AG04450 (cell line): ENCODE data around the gene TOP2B. TPM values are rescaled to one million over a fixed set of nuclear protein-coding genes. Genes with fewer than 3 reads are reported as not detected.

Experiments
- CTCF ChIA-PET: fragments of 300-600, 350-600 bp; formaldehyde crosslinking; extraction: SDS; loops from one replicate; lab custom pipeline; 2022; ENCODE audit warnings: antibody characterized with exemption, inconsistent platforms; lab: Charles Lee
- POLR2A ChIA-PET: fragments of 350-600 bp; formaldehyde crosslinking; extraction: SDS; loops from one replicate; lab custom pipeline; 2021; ENCODE audit warnings: antibody characterized with exemption, inconsistent platforms; lab: Yijun Ruan, JAX
- DNase-seq: peaks from one replicate; pipeline ENCODE4 v3.0.0-alpha.2; 2011; ENCODE audit warnings: low read depth, low spot score
- H3K27ac ChIP-seq: one replicate; pipeline ENCODE4 v1.5.1; 2012; ENCODE audit warnings: low read depth, low read length, control low read depth
- H3K27me3 ChIP-seq: one replicate; pipeline ENCODE4 v1.6.0; 2012; ENCODE audit warnings: low read length; ENCODE audit not compliant: control insufficient read depth, insufficient read depth
- H3K4me3 ChIP-seq: 2 replicates; pipeline ENCODE4 v1.5.1; 2011; ENCODE audit warnings: mild to moderate bottlenecking, low read depth, low read length, control low read depth
- H3K9me3 ChIP-seq: 2 replicates; pipeline ENCODE4 v1.5.1; 2012; ENCODE audit warnings: low read length; ENCODE audit not compliant: control insufficient read depth, insufficient read depth
- polyA plus RNA-seq: library from polyadenylated mRNA; depleted of rRNA; stranded (reverse); fragments of >200 nt; gene quantifications from 2 replicates; pipeline ENCODE4 v1.2.3, GENCODE V29; 2011
- TF ChIP-seq, protein P1 (sequence below): IDR thresholded peaks from 2 replicates; pipeline ENCODE4 v1.5.1; 2011; ENCODE audit warnings: low read depth, low read length, control low read depth, inconsistent platforms

TOP2B gene
- polyA plus RNA-seq, 1 experiment: 95.9 TPM

DNA sequence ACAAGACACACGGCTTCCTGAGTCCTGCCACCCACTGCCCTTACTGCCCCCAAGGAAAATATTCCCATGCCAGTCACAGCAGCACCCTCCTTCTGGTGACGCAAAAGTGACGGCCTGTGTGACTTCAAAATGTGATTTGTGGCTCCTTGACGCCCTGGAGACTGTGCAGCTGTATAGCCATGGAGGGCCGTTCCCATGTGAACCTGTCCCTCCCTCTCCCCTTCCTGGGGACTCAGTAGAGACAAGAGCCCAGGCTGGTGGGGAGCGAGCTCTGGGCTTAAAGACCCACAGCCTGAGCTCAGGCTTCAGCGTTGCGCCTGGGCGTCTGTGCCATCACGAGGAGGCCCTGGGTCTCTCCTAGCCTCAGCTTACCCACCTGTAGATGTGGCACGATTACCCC, 78.2 kb downstream of the TOP2B start:
- ChIA-PET CTCF (interaction anchor here (8.4 kb wide), 1 partner anchor 8 kb away, joined by 76 read pairs; no protein-coding TSS in a partner anchor), POLR2A (no interaction called here)
- TF ChIP-seq, protein P1, sequence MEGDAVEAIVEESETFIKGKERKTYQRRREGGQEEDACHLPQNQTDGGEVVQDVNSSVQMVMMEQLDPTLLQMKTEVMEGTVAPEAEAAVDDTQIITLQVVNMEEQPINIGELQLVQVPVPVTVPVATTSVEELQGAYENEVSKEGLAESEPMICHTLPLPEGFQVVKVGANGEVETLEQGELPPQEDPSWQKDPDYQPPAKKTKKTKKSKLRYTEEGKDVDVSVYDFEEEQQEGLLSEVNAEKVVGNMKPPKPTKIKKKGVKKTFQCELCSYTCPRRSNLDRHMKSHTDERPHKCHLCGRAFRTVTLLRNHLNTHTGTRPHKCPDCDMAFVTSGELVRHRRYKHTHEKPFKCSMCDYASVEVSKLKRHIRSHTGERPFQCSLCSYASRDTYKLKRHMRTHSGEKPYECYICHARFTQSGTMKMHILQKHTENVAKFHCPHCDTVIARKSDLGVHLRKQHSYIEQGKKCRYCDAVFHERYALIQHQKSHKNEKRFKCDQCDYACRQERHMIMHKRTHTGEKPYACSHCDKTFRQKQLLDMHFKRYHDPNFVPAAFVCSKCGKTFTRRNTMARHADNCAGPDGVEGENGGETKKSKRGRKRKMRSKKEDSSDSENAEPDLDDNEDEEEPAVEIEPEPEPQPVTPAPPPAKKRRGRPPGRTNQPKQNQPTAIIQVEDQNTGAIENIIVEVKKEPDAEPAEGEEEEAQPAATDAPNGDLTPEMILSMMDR: no peak
- Histone ChIP-seq H3K9me3 (no peaks in the 10 kb centered on the region), H3K27ac (no peak overlapping the region), H3K4me3 (no peak overlapping the region), H3K27me3 (no peaks in the 10 kb centered on the region)
- DNase-seq: no peak

- CTCF ChIA-PET: interaction anchor here (0.8 to 8.4 kb wide), 2 partner anchors 8 to 53 kb away, joined by 3 to 76 read pairs; no protein-coding TSS in a partner anchor
- no peak overlapping the region for H3K4me3 ChIP-seq
- H3K27ac ChIP-seq: no peak overlapping the region
- H3K27me3 ChIP-seq: no peaks in the 10 kb centered on the region
- DNase-seq: no peak
- POLR2A ChIA-PET: no interaction called here
- TF ChIP-seq, protein P1: no peak
- H3K9me3 ChIP-seq: no peaks in the 10 kb centered on the region
Measured at GRCh38 chr3:25586167-25586505, 78.6 kb downstream of the TOP2B start.

- CTCF ChIA-PET: interaction anchor here (0.8 to 8.4 kb wide), 2 partner anchors 9 to 53 kb away, joined by 3 to 76 read pairs; no protein-coding TSS in a partner anchor
- H3K4me3 ChIP-seq: no peak overlapping the region
- TF ChIP-seq, protein P1: no peak
- no peak for DNase-seq
- POLR2A ChIA-PET: no interaction called here
- no peaks in the 10 kb centered on the region for H3K9me3 ChIP-seq
- no peak overlapping the region for H3K27ac ChIP-seq
- no peaks in the 10 kb centered on the region for H3K27me3 ChIP-seq
Measured at GRCh38 chr3:25585361-25586166, 79.1 kb downstream of the TOP2B start.

DNA sequence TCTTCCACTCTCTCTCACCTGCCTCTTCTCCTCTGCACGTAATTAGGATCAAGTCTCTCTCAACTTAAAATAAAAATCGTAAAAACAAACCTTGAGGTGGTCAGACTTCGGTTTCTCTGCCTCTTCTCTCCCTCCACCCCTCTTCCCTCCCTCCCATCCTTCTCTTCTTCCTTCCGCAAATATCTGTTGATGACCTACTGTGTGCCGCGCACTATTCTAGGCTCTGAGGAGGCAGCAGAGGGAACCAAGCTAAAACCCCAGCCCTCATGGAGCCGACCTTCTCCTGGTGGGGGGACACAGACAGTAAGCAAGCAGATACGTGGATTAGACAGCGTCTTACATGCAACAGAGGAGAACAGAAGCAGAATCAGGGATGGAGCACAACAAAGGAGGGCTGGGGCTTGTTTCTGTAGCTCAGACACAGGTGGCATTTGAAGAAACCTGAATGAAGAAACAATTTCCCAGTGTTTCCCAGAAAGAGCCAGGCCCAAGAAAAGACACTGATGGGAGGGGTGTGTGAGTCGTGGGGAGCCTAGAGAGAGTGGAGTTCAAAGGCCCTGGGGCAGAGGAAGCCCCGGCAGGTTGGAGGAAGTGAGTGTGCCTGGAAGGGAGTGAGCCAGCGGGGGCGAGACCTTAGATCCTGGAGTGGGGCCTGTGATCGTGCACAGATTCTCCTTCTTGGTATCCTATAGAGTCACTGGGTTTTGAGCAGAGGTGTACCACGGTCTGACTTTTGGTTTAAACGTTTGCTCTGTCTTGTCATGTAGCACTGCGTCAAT, 80.5 kb downstream of the TOP2B start:
- H3K9me3 ChIP-seq: no peaks in the 10 kb centered on the region
- POLR2A ChIA-PET: no interaction called here
- no peak overlapping the region for H3K4me3 ChIP-seq
- no peak for DNase-seq
- no peaks in the 10 kb centered on the region for H3K27me3 ChIP-seq
- TF ChIP-seq, protein P1: no peak
- no peak overlapping the region for H3K27ac ChIP-seq
- CTCF ChIA-PET: interaction anchor here (0.5 to 8.4 kb wide), 2 partner anchors 10 to 44 kb away, joined by 3 to 76 read pairs; no protein-coding TSS in a partner anchor

GRCh38 chr3:25583343-25583742, 81.4 kb downstream of the TOP2B start:
- no peaks in the 10 kb centered on the region for H3K9me3 ChIP-seq
- ChIA-PET CTCF (interaction anchor here (8.4 kb wide), 1 partner anchor 11 kb away, joined by 76 read pairs; no protein-coding TSS in a partner anchor), POLR2A (no interaction called here)

More at GRCh38 chr3:25583343-25583742, 81.4 kb downstream of the TOP2B start:
- Histone ChIP-seq H3K27ac (no peak overlapping the region), H3K4me3 (no peak overlapping the region), H3K27me3 (no peaks in the 10 kb centered on the region)
- no peak for DNase-seq
- TF ChIP-seq, protein P1: no peak
